GM19351 (cell line): ENCODE measurements around the gene TNFRSF18.

ENCODE experiments used
- ATAC-seq: cut with Tn5 transposase; IDR thresholded peaks from one replicate; pipeline ENCODE4 v1.9.1; 2021; ENCODE audit warnings: mild to moderate bottlenecking, moderate library complexity; ENCODE audit not compliant: unreplicated experiment

TNFRSF18 gene

GRCh38 chr1:1240822-1241587 is 34.6 kb upstream of the TNFRSF18 start:
- ATAC-seq, result no peak

GRCh38 chr1:1240348-1240732 is 33.9 kb upstream of the TNFRSF18 start:
- no peak for ATAC-seq

GRCh38 chr1:1239614-1240347 is 33.4 kb upstream of the TNFRSF18 start:
- ATAC-seq, result no peak

GRCh38 chr1:1239227-1239613 is 32.8 kb upstream of the TNFRSF18 start:
- no peak for ATAC-seq

- no peak for ATAC-seq
Observed at GRCh38 chr1:1238702-1239178, 32.3 kb upstream of the TNFRSF18 start.

GRCh38 chr1:1237874-1238701 is 31.7 kb upstream of the TNFRSF18 start:
- ATAC-seq, result no peak

DNA sequence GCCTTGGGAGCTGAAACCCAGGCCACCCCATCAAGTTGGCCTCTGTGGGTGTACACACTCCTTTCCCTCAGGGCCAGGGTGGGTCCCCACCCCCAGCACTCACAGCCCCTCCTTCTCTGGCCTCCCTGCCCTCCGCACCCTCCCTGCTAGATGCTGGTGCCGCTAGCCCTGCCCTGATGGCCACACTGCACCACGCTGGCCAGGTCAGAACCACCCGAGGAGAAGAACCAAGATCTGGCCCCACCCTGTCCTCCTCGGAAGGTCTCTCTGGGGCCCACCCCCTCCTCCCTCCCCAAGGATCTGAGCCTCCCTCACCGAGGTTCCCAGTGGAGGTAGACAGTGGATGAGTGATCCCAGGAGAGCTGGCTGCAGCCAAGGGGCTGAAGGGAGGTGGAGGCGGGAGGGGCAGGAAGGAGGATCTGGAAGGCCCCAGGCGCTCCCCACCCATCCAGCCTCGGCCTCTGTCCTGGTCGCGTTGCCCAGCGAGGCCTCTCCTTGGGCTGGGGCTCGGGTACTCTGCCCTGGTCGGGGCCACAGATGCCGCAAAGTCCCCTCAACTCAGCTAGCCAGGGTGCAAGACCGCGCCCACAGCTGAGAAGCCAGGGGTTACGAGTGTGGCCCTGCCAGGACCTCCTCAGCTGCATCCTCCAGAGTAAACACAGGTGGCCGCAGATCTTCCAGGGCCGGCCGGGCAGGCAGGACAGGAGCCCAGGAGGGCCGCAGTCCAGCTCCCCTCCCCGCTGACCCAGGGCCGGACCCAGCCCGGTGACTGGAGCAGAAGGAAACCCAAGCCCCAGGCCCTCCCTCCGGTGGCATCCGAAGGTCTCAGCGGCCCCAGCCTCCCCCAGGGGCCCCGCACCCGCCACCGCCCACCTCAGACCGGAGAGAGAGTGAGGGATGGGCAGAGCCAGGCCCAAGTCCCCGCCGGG is 30.8 kb upstream of the TNFRSF18 start:
- no peak for ATAC-seq

DNA sequence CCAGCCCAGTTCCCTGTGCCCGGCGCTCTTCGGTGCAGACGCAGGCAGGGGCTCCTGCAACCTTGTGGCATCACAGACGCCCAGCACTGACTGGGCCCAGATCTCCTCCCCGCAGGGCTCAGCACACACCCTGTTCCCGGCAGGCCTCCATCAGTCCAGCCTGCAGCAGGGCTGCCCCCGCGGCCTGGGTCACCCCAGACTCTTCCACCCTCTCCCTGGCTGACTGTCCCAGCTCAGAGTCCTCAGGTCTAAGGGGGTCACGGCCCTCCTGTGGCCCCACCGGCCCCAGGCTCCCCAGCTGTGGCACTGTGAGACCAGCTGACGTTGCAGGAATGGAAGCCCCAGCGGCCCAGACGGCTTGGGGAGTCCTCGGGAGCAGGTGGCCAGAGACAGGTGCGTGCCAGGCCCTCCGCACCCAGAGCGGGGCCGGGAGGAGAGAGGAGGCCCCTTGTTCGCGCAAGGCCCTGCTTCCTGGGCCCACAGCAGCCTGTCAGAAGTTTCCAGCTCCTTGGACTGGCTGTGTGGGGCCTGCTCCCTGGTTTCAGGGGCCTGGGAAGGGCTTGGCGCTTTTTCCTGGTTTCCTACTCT is 29.9 kb upstream of the TNFRSF18 start:
- ATAC-seq, result no peak

- no peak for ATAC-seq
Observed at GRCh38 chr1:1235016-1235744, 28.8 kb upstream of the TNFRSF18 start.

GRCh38 chr1:1234180-1234808 is 27.9 kb upstream of the TNFRSF18 start:
- ATAC-seq, result no peak

DNA sequence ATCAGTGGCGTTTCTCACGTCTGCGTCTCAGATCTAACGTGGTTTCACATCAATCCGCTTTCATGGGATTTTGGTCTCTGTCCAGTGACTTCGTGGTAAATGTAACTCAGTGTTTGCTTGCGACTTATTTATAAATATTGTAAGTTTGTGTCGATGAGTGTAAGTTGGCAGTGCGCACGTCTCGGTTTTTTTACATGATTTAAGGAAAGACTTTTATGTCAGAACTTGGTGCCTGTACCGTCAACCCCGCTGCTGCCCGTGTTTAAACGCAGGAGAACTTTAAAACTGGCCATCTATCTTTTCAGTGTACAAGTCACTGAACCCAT is 27.1 kb upstream of the TNFRSF18 start:
- ATAC-seq, result no peak

DNA sequence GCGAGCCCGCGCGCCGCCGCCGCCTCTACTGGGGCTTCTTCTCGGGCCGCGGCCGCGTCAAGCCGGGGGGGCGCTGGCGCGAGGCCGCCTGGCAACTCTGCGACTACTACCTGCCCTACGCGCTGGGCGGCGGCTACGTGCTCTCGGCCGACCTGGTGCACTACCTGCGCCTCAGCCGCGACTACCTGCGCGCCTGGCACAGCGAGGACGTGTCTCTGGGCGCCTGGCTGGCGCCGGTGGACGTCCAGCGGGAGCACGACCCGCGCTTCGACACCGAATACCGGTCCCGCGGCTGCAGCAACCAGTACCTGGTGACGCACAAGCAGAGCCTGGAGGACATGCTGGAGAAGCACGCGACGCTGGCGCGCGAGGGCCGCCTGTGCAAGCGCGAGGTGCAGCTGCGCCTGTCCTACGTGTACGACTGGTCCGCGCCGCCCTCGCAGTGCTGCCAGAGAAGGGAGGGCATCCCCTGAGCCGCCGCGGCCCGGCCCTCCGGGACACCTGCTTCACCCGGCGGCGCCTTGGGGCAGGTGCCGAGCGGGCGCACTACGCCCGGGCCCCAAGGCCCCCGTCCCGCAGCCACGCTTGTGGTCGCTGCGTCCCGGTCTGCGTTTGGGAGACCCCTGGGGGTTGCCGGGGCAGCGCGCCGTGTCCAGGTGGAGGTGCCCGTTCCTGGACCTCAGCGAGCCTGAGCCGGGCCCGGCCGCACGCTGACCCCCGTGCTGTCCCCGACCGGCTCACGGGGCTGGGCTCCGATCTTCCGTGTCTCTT is 26.6 kb upstream of the TNFRSF18 start:
- no peak for ATAC-seq

- no peak for ATAC-seq
Observed at GRCh38 chr1:1232208-1232795, 25.9 kb upstream of the TNFRSF18 start, which contains the start of gene B3GALT6. Gene B3GALT6, plus strand, starts transcription at chr1:1232237. Its CDS starts 42 bp downstream, at chr1:1232279.

GRCh38 chr1:1231400-1232207 is 25.2 kb upstream of the TNFRSF18 start, which contains the start of gene SDF4:
Gene SDF4, minus strand, starts transcription at chr1:1232001. Its CDS starts 3,229 bp downstream, at chr1:1228772.
- peak; percentile 90 for ATAC-seq

DNA sequence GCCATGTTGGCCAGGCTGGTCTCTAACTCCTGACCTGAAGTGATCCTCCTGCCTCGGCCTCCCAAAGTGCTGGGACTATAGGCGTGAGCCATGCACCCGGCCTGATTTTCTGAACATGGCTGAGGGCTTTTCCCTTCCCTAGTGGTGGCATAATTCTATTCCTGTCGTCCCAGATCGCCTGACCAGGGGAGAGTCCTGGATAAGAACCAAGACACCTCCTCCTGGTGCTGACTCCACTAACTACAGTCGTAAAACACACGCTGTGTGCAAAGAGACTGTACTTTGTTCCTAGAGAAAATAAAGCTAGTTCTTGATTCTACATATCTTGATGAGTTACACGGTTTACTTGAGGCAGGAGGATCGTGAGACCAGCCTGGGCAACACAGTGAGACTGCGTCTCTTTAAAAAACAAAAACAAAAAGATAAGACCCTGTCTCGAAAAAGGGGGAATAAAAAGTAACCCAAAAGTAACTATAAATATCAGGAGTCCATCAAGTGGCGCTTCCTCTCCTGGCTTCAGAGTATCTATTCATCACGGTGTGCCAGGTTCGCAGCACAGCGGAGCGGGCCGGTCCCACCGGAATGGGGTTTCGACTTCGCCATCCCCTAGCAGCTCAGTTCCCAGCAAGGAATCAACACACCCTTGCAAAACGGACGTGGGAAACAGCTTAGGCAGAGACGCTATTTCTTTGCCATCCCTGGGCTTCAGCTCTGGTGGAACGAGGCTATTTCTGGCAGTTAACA is 24.4 kb upstream of the TNFRSF18 start:
- ATAC-seq, result no peak

DNA sequence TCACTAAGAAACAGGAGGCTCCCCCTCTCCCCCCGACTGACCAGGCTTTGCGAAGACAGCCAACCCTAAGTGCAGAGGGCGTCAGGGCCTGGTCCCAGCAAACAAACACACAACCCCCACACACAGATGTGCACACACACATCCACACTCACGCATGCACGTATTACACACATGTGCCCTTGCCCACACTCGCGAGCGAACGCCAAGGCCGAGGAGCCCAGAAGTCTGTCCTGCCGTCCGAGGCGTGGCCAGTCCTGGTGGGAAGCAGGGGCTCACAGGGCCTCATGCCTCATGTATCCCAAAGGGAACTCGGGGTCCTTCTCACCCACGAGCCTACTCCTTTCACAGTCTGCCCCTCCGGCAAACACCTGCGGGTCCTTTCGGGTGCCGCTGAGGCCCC is 23.4 kb upstream of the TNFRSF18 start:
- no peak for ATAC-seq
